HCT116 (cell line): ENCODE measurements around the gene GSG1L. TPM values are rescaled to one million over a fixed set of nuclear protein-coding genes. Genes with fewer than 3 reads are reported as not detected.

Experiments
- ATAC-seq: fragments of 200-7000 bp; cut with Tn5 transposase; 2 replicates; pipeline ENCODE4 v1.9.1; 2020; ENCODE audit warnings: mild to moderate bottlenecking, moderate library complexity
- BruUV-seq: library from RNA; stranded (reverse); fragments of 400-500 nt; replicated peaks from 2 replicates; lab custom pipeline; 2021; lab: Mats Ljungman, UMichigan
- CTCF ChIA-PET: fragments of 300-600 bp; sonication (Branson Sonifier 250); formaldehyde crosslinking; loops from one replicate; lab custom pipeline; 2021; ENCODE audit warnings: antibody characterized with exemption; lab: Charles Lee
- POLR2A ChIA-PET: fragments of 300-600, 350-600 bp; sonication (Branson Sonifier 250); formaldehyde crosslinking; loops from one replicate; lab custom pipeline; 2021; ENCODE audit warnings: antibody characterized with exemption; lab: Charles Lee
- RAD21 ChIA-PET, 2 experiments: fragments of 300-600 bp; sonication (Branson Sonifier 250); formaldehyde crosslinking; loops; one replicate each; lab custom pipeline; 2023; ENCODE audit warnings: low total read pairs in 2 of 2; ENCODE audit not compliant: uncharacterized antibody in 2 of 2, unreplicated experiment in 2 of 2, low non-redundant PET in 1 of 2; lab: Charles Lee
- DNase-seq: peaks from one replicate; pipeline ENCODE4 v3.0.0-alpha.2; 2010; ENCODE audit warnings: low read depth, low spot score
- H2AFZ ChIP-seq: fragments of 200-600 bp; shearing (Covaris generic), sonication (generic); 2 replicates; pipeline ENCODE4 v1.6.1; 2017; ENCODE audit warnings: low read depth, mixed run types, mixed read lengths, antibody characterized with exemption, low read length; ENCODE audit not compliant: poor library complexity, severe bottlenecking
- H3K27ac ChIP-seq: 2 replicates; pipeline ENCODE4 v1.5.1; 2012; ENCODE audit warnings: low read depth, low read length
- H3K27me3 ChIP-seq: fragments of 200-600 bp; sonication (generic); 2 replicates; pipeline ENCODE4 v1.6.1; 2016; ENCODE audit warnings: mixed run types, low read length, mixed read lengths; ENCODE audit not compliant: insufficient read depth
- H3K36me3 ChIP-seq, 2 experiments: fragments of 200-500 bp in 1 of 2; fragments of 200-600 bp in 1 of 2; sonication (Bioruptor generic) in 1 of 2; sonication (generic) in 1 of 2; 2 replicates each; pipeline versions ENCODE4 v1.5.1 to v1.6.1; 2014 to 2016; ENCODE audit warnings: low read length in 2 of 2, inconsistent platforms in 1 of 2, mixed read lengths in 1 of 2, mixed run types in 1 of 2; ENCODE audit not compliant: insufficient read depth in 2 of 2, control insufficient read depth in 1 of 2
- H3K4me1 ChIP-seq, 2 experiments: fragments of 200-600 bp in 1 of 2; sonication (generic) in 1 of 2; 2 replicates each; pipeline versions ENCODE4 v1.5.1 to v1.6.1; 2012 to 2017; ENCODE audit warnings: low read length in 2 of 2, inconsistent platforms in 1 of 2, mild to moderate bottlenecking in 1 of 2, mixed read lengths in 1 of 2, mixed run types in 1 of 2, moderate library complexity in 1 of 2; ENCODE audit not compliant: insufficient read depth in 2 of 2, control insufficient read depth in 1 of 2
- H3K4me2 ChIP-seq: fragments of 200-600 bp; sonication (generic); 2 replicates; pipeline ENCODE4 v1.6.1; 2017; ENCODE audit warnings: mixed run types, low read length, mixed read lengths
- H3K4me3 ChIP-seq, 2 experiments: fragments of 200-600 bp in 1 of 2; sonication (generic) in 1 of 2; replicated peaks in 1 of 2; 2 replicates each; pipeline ENCODE4 v1.5.1; 2011 to 2016; ENCODE audit warnings: low read length in 2 of 2, control low read depth in 1 of 2, low read depth in 1 of 2, mild to moderate bottlenecking in 1 of 2, mixed read lengths in 1 of 2, mixed run types in 1 of 2
- H3K79me2 ChIP-seq: fragments of 200-600 bp; sonication (generic); 2 replicates; pipeline ENCODE4 v1.6.1; 2017; ENCODE audit warnings: mild to moderate bottlenecking, mixed run types, low read length, moderate library complexity, mixed read lengths; ENCODE audit not compliant: insufficient read depth
- H3K9ac ChIP-seq: fragments of 200-600 bp; sonication (generic); 2 replicates; pipeline ENCODE4 v1.6.1; 2016; ENCODE audit warnings: low read length, mixed read lengths
- H3K9me2 ChIP-seq: fragments of 200-600 bp; sonication (generic), shearing (Covaris generic); 2 replicates; pipeline ENCODE4 v1.6.1; 2017; ENCODE audit warnings: mixed run types, mild to moderate bottlenecking, moderate library complexity; ENCODE audit not compliant: insufficient read depth
- H3K9me3 ChIP-seq, 2 experiments: fragments of 200-500 bp in 1 of 2; fragments of 200-600 bp in 1 of 2; sonication (Bioruptor generic) in 1 of 2; sonication (generic) in 1 of 2; 2 replicates each; pipeline ENCODE4 v1.6.1; 2014 to 2017; ENCODE audit warnings: low read length in 2 of 2, mixed read lengths in 2 of 2, inconsistent platforms in 1 of 2, low read depth in 1 of 2, mild to moderate bottlenecking in 1 of 2, mixed run types in 1 of 2, moderate library complexity in 1 of 2; ENCODE audit not compliant: control insufficient read depth in 1 of 2, insufficient read depth in 1 of 2
- H4K20me1 ChIP-seq: fragments of 200-600 bp; sonication (generic), shearing (Covaris generic); 2 replicates; pipeline ENCODE4 v1.6.1; 2017; ENCODE audit warnings: mixed run types, mild to moderate bottlenecking, moderate library complexity; ENCODE audit not compliant: insufficient read depth
- CBX3 ChIP-seq: IDR thresholded peaks from 2 replicates; pipeline ENCODE4 v1.6.1; 2012; ENCODE audit warnings: low read depth
- CEBPB ChIP-seq: IDR thresholded peaks from 2 replicates; pipeline ENCODE4 v1.6.1; 2012; ENCODE audit warnings: low read depth
- CTCF ChIP-seq, 3 experiments: fragments of 200-600 bp in 1 of 3; sonication (generic) in 1 of 3; IDR thresholded peaks in 2 of 3; conservative IDR thresholded peaks in 1 of 3; 2 replicates each; pipeline ENCODE4 v1.5.1; 2012 to 2017; ENCODE audit warnings: low read depth in 2 of 3, low read length in 2 of 3, antibody characterized with exemption in 1 of 3, borderline replicate concordance in 1 of 3, control low read depth in 1 of 3, mild to moderate bottlenecking in 1 of 3, mixed read lengths in 1 of 3, mixed run types in 1 of 3, moderate library complexity in 1 of 3; ENCODE audit not compliant: insufficient read depth in 1 of 3
- EGR1 ChIP-seq: IDR thresholded peaks from 2 replicates; pipeline ENCODE4 v1.6.1; 2012; ENCODE audit warnings: low read depth
- ELF1 ChIP-seq: IDR thresholded peaks from 2 replicates; pipeline ENCODE4 v1.6.1; 2012; ENCODE audit warnings: low read depth, borderline replicate concordance
- EZH2 ChIP-seq: fragments of 200-600 bp; sonication (generic); IDR thresholded peaks from 2 replicates; pipeline ENCODE4 v1.6.1; 2017; ENCODE audit warnings: antibody characterized with exemption, mixed run types
- EZH2phosphoT487 ChIP-seq: fragments of 200-600 bp; IDR thresholded peaks from 2 replicates; pipeline ENCODE4 v1.6.1; 2018; ENCODE audit warnings: antibody characterized with exemption, borderline replicate concordance
- FOSL1 ChIP-seq: IDR thresholded peaks from 2 replicates; pipeline ENCODE4 v1.6.1; 2012; ENCODE audit warnings: low read depth
- POLR2AphosphoS5 ChIP-seq: IDR thresholded peaks from 2 replicates; pipeline ENCODE4 v1.6.1; 2011; ENCODE audit warnings: mild to moderate bottlenecking, low read depth, low read length, moderate library complexity
- RAD21 ChIP-seq: IDR thresholded peaks from 2 replicates; pipeline ENCODE4 v1.6.1; 2012; ENCODE audit warnings: low read depth, mild to moderate bottlenecking
- SIN3A ChIP-seq: IDR thresholded peaks from 2 replicates; pipeline ENCODE4 v1.6.1; 2012; ENCODE audit warnings: low read depth
- SP1 ChIP-seq: IDR thresholded peaks from 2 replicates; pipeline ENCODE4 v1.6.1; 2012; ENCODE audit warnings: low read depth
- SRF ChIP-seq: IDR thresholded peaks from 2 replicates; pipeline ENCODE4 v1.6.1; 2012; ENCODE audit warnings: low read depth
- TCF7L2 ChIP-seq: IDR thresholded peaks from 2 replicates; pipeline ENCODE4 v1.7.0; 2011; ENCODE audit warnings: borderline replicate concordance, inconsistent platforms; ENCODE audit not compliant: insufficient read depth, insufficient read length; ENCODE audit errors: extremely low read depth
- YY1 ChIP-seq: IDR thresholded peaks from 2 replicates; pipeline ENCODE4 v1.6.1; 2011; ENCODE audit warnings: low read length, low read depth, moderate library complexity, mild to moderate bottlenecking; ENCODE audit not compliant: insufficient replicate concordance; ENCODE audit errors: extremely low read depth
- ZFX ChIP-seq: fragments of 450-650 bp; IDR thresholded peaks from 2 replicates; pipeline ENCODE4 v1.6.1; 2017
- ZNF274 ChIP-seq: fragments of 200-500 bp; sonication (Bioruptor generic); IDR thresholded peaks from 2 replicates; pipeline ENCODE4 v1.6.1; 2014; ENCODE audit warnings: mild to moderate bottlenecking, low read depth, low read length, inconsistent platforms
- intact Hi-C: fragments of 100-400 bp; cut with micrococcal nuclease; formaldehyde crosslinking; loops from 2 replicates; pipeline ENCODE4 v1.10.0; 2022
- total RNA-seq: library from RNA; stranded (reverse); gene quantifications from one replicate; pipeline ENCODE4 v1.2.1, GENCODE V29; 2021; ENCODE audit not compliant: unreplicated experiment
- TF ChIP-seq, protein P1 (sequence below): IDR thresholded peaks from 2 replicates; pipeline ENCODE4 v1.6.1; 2012; ENCODE audit warnings: low read depth
- TF ChIP-seq, protein P2 (sequence below): IDR thresholded peaks from 2 replicates; pipeline ENCODE4 v1.6.1; 2012
- TF ChIP-seq, protein P3 (sequence below): IDR thresholded peaks from 2 replicates; pipeline ENCODE4 v1.6.1; 2011; ENCODE audit warnings: mild to moderate bottlenecking, low read length, moderate library complexity; ENCODE audit not compliant: insufficient replicate concordance; ENCODE audit errors: extremely low read depth

Gene GSG1L
- total RNA-seq, 1 experiment from 2014 or later = not detected

GRCh38 chr16:27778926-27779570 is 284.5 kb downstream of the GSG1L start:
- ATAC-seq (no peak), DNase-seq (no peak)
- H3K9me3 ChIP-seq = no peaks in the 10 kb centered on the region
- ChIA-PET POLR2A (no interaction called here), CTCF (no interaction called here), RAD21 (no interaction called here)
- TF ChIP-seq YY1 (no peak), CEBPB (no peak), ZNF274 (no peak), SIN3A (no peak), ZFX (no peak), TCF7L2 (no peak), EZH2phosphoT487 (no peak), EZH2 (no peak), CTCF (IDR thresholded peaks at IDR 0.05 in 2 of 3, conservative IDR thresholded peaks at IDR 0.05 in 1 of 3; ENCODE audit: borderline replicate concordance in 1 of 3, insufficient read depth in 1 of 3, low read depth in 2 of 3, low read length in 2 of 3) (no peak), POLR2AphosphoS5 (no peak), RAD21 (no peak), ELF1 (no peak), CBX3 (no peak), SRF (no peak), FOSL1 (no peak), SP1 (no peak), EGR1 (no peak)
- TF ChIP-seq, protein P1, sequence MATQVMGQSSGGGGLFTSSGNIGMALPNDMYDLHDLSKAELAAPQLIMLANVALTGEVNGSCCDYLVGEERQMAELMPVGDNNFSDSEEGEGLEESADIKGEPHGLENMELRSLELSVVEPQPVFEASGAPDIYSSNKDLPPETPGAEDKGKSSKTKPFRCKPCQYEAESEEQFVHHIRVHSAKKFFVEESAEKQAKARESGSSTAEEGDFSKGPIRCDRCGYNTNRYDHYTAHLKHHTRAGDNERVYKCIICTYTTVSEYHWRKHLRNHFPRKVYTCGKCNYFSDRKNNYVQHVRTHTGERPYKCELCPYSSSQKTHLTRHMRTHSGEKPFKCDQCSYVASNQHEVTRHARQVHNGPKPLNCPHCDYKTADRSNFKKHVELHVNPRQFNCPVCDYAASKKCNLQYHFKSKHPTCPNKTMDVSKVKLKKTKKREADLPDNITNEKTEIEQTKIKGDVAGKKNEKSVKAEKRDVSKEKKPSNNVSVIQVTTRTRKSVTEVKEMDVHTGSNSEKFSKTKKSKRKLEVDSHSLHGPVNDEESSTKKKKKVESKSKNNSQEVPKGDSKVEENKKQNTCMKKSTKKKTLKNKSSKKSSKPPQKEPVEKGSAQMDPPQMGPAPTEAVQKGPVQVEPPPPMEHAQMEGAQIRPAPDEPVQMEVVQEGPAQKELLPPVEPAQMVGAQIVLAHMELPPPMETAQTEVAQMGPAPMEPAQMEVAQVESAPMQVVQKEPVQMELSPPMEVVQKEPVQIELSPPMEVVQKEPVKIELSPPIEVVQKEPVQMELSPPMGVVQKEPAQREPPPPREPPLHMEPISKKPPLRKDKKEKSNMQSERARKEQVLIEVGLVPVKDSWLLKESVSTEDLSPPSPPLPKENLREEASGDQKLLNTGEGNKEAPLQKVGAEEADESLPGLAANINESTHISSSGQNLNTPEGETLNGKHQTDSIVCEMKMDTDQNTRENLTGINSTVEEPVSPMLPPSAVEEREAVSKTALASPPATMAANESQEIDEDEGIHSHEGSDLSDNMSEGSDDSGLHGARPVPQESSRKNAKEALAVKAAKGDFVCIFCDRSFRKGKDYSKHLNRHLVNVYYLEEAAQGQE = no peak
- TF ChIP-seq, protein P2, sequence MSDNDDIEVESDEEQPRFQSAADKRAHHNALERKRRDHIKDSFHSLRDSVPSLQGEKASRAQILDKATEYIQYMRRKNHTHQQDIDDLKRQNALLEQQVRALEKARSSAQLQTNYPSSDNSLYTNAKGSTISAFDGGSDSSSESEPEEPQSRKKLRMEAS = no peak
- TF ChIP-seq, protein P3, sequence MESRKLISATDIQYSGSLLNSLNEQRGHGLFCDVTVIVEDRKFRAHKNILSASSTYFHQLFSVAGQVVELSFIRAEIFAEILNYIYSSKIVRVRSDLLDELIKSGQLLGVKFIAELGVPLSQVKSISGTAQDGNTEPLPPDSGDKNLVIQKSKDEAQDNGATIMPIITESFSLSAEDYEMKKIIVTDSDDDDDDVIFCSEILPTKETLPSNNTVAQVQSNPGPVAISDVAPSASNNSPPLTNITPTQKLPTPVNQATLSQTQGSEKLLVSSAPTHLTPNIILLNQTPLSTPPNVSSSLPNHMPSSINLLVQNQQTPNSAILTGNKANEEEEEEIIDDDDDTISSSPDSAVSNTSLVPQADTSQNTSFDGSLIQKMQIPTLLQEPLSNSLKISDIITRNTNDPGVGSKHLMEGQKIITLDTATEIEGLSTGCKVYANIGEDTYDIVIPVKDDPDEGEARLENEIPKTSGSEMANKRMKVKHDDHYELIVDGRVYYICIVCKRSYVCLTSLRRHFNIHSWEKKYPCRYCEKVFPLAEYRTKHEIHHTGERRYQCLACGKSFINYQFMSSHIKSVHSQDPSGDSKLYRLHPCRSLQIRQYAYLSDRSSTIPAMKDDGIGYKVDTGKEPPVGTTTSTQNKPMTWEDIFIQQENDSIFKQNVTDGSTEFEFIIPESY = no peak
- no peak overlapping the region for H2AFZ ChIP-seq
- intact Hi-C loops = no loop called here
- no peak overlapping the region for H3K9ac ChIP-seq
- no peak overlapping the region for H3K4me3 ChIP-seq
- H3K27me3 ChIP-seq = no peaks in the 10 kb centered on the region
- no peaks in the 10 kb centered on the region for H3K36me3 ChIP-seq
- no peaks in the 10 kb centered on the region for H3K9me2 ChIP-seq
- H4K20me1 ChIP-seq = no peaks in the 10 kb centered on the region
- H3K4me2 ChIP-seq = no peak overlapping the region
- no TSS peak for BruUV-seq
- no peaks in the 10 kb centered on the region for H3K79me2 ChIP-seq
- H3K27ac ChIP-seq = no peak overlapping the region
- H3K4me1 ChIP-seq = no peaks in the 10 kb centered on the region
